H1 (cell line): ENCODE results near the gene FAM209B.

ENCODE experiments used
- BRCA1 ChIP-seq: IDR thresholded peaks from 2 replicates; pipeline ENCODE4 v1.6.1; 2012; ENCODE audit warnings: low read depth, low read length, improper control_type of control experiment
- CBX8 ChIP-seq: fragments of 300-800, 300-1000 bp; sonication (generic); IDR thresholded peaks from 2 replicates; pipeline ENCODE4 v1.7.1; 2016; ENCODE audit warnings: low read depth, low read length, borderline replicate concordance
- CREB1 ChIP-seq: IDR thresholded peaks from 2 replicates; pipeline ENCODE4 v1.6.1; 2012; ENCODE audit warnings: inconsistent platforms
- GABPA ChIP-seq: IDR thresholded peaks from 2 replicates; pipeline ENCODE4 v1.6.1; 2011; ENCODE audit warnings: mild to moderate bottlenecking, low read length, moderate library complexity, borderline replicate concordance; ENCODE audit not compliant: insufficient read depth
- JUN ChIP-seq: IDR thresholded peaks from 2 replicates; pipeline ENCODE4 v1.6.1; 2011; ENCODE audit warnings: low read depth, mild to moderate bottlenecking, improper control_type of control experiment, low read length
- JUND ChIP-seq: IDR thresholded peaks from 2 replicates; pipeline ENCODE4 v1.6.1; 2011; ENCODE audit warnings: mild to moderate bottlenecking, improper control_type of control experiment, low read length
- POLR2A ChIP-seq, 2 experiments: IDR thresholded peaks; 1 replicate in 1 of 2; 2 replicates in 1 of 2; pipeline ENCODE4 v1.6.1; 2011; ENCODE audit warnings: low read depth in 2 of 2, low read length in 2 of 2, mild to moderate bottlenecking in 2 of 2; ENCODE audit errors: control extremely low read depth in 1 of 2
- POLR2AphosphoS5 ChIP-seq: IDR thresholded peaks from 2 replicates; pipeline ENCODE4 v1.6.1; 2011; ENCODE audit warnings: low read depth, low read length
- RAD21 ChIP-seq, 2 experiments: IDR thresholded peaks in 1 of 2; conservative IDR thresholded peaks in 1 of 2; 2 replicates each; pipeline ENCODE4 v1.6.1; 2011; ENCODE audit warnings: low read depth in 2 of 2, low read length in 2 of 2, improper control_type of control experiment in 1 of 2, inconsistent platforms in 1 of 2, mild to moderate bottlenecking in 1 of 2, moderate library complexity in 1 of 2
- SRF ChIP-seq: IDR thresholded peaks from 2 replicates; pipeline ENCODE4 v1.6.1; 2011; ENCODE audit warnings: mild to moderate bottlenecking, low read depth, low read length, moderate library complexity
- TAF1 ChIP-seq: IDR thresholded peaks from 2 replicates; pipeline ENCODE4 v1.6.1; 2011; ENCODE audit warnings: mild to moderate bottlenecking, low read depth, low read length
- ZNF274 ChIP-seq: IDR thresholded peaks from 2 replicates; pipeline ENCODE4 v1.7.0; 2012; ENCODE audit warnings: low read length, borderline replicate concordance; ENCODE audit errors: extremely low read depth
- TF ChIP-seq, protein P1 (sequence below), 3 experiments: IDR thresholded peaks; 1 replicate in 2 of 3; 2 replicates in 1 of 3; pipeline versions ENCODE4 v1.5.1 to v1.6.1; 2011; ENCODE audit warnings: low read length in 3 of 3, mild to moderate bottlenecking in 3 of 3, inconsistent platforms in 2 of 3, low read depth in 1 of 3, moderate library complexity in 1 of 3; ENCODE audit not compliant: insufficient read depth in 1 of 3; ENCODE audit errors: control extremely low read depth in 1 of 3
- TF ChIP-seq, protein P2 (sequence below): IDR thresholded peaks from 2 replicates; pipeline ENCODE4 v1.6.1; 2012; ENCODE audit warnings: low read length, inconsistent platforms

GRCh38 chr20:56527521-56527920 is 5.5 kb upstream of the FAM209B start:
- no peak for TF ChIP-seq GABPA
- TF ChIP-seq, protein P1, sequence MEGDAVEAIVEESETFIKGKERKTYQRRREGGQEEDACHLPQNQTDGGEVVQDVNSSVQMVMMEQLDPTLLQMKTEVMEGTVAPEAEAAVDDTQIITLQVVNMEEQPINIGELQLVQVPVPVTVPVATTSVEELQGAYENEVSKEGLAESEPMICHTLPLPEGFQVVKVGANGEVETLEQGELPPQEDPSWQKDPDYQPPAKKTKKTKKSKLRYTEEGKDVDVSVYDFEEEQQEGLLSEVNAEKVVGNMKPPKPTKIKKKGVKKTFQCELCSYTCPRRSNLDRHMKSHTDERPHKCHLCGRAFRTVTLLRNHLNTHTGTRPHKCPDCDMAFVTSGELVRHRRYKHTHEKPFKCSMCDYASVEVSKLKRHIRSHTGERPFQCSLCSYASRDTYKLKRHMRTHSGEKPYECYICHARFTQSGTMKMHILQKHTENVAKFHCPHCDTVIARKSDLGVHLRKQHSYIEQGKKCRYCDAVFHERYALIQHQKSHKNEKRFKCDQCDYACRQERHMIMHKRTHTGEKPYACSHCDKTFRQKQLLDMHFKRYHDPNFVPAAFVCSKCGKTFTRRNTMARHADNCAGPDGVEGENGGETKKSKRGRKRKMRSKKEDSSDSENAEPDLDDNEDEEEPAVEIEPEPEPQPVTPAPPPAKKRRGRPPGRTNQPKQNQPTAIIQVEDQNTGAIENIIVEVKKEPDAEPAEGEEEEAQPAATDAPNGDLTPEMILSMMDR (IDR thresholded peaks at IDR 0.05; ENCODE audit: control extremely low read depth in 1 of 3, insufficient read depth in 1 of 3, low read depth in 1 of 3, low read length in 3 of 3): no peak
- TF ChIP-seq SRF: no peak
- no peak for TF ChIP-seq ZNF274
- TF ChIP-seq POLR2AphosphoS5: no peak
- no peak for TF ChIP-seq TAF1
- no peak for TF ChIP-seq JUND
- no peak for TF ChIP-seq POLR2A (IDR thresholded peaks at IDR 0.05; ENCODE audit: control extremely low read depth in 1 of 2, low read depth in 2 of 2, low read length in 2 of 2)
- TF ChIP-seq, protein P2, sequence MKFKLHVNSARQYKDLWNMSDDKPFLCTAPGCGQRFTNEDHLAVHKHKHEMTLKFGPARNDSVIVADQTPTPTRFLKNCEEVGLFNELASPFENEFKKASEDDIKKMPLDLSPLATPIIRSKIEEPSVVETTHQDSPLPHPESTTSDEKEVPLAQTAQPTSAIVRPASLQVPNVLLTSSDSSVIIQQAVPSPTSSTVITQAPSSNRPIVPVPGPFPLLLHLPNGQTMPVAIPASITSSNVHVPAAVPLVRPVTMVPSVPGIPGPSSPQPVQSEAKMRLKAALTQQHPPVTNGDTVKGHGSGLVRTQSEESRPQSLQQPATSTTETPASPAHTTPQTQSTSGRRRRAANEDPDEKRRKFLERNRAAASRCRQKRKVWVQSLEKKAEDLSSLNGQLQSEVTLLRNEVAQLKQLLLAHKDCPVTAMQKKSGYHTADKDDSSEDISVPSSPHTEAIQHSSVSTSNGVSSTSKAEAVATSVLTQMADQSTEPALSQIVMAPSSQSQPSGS: no peak
- TF ChIP-seq CREB1: no peak
- TF ChIP-seq CBX8: no peak
- TF ChIP-seq JUN: no peak
- TF ChIP-seq RAD21 (IDR thresholded peaks at IDR 0.05 in 1 of 2, conservative IDR thresholded peaks at IDR 0.05 in 1 of 2; ENCODE audit: low read depth in 2 of 2, low read length in 2 of 2): no peak
- TF ChIP-seq BRCA1: no peak
